Thyroid gland (tissue), 4 donors: ENCODE results near the gene SATB2.

ENCODE experiments used
- CTCF ChIP-seq, 6 experiments: fragments of 200-600 bp in 3 of 6; fragments of 450-650 bp in 3 of 6; sonication (generic) in 3 of 6; IDR thresholded peaks; one replicate each; pipeline ENCODE4 v1.5.1; 2016 to 2019; ENCODE audit warnings: antibody characterized with exemption in 6 of 6, mild to moderate bottlenecking in 2 of 6, inconsistent platforms in 1 of 6, moderate library complexity in 1 of 6
- POLR2A ChIP-seq, 2 donors: fragments of 450-650 bp; IDR thresholded peaks; one replicate each; pipeline ENCODE4 v1.6.1; 2017; ENCODE audit warnings: antibody characterized with exemption in 2 of 2, mild to moderate bottlenecking in 2 of 2, moderate library complexity in 1 of 2

GRCh38 chr2:199308567-199308966, 149.2 kb downstream of the SATB2 start:
- TF ChIP-seq CTCF (IDR thresholded peaks at IDR 0.05) (no peak), POLR2A (IDR thresholded peaks at IDR 0.05) (no peak)
